ENCODE data around the gene KLHDC10.

The KLHDC10 gene

DNA sequence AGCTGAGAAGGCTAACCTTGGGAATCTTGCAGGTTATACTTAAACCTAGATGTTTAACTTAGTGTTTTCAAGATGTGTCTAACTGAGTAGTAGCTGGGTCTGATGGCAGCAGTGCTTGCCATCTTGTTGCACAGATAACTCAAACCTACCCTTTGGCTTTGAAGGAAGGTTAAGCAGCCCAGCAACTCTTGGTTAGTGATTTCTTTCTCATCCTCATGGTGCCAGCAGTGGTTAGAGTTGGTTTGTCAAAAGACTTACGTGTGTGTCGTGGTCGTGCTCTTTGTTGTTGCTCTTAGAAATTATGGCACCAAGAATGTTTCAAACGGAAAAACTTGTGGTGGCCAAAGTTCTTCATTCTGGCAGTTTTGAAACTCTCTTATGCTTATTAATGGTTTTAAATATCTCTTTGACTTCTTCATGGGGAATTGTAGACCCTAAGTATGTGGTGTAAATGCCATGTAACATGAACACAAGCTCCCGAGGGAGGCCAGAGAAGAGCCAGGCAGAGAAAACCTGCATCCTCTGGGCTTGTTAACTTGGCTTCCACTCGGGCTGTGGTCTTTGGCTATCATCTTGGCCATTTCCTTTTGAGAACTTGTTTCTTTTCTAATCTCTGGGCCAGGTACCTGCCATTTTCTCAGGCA, 61.0 kb downstream of the KLHDC10 start:
- no peak for DNase-seq (ENCODE audit: low read depth, low spot score)
- H3K4me3 ChIP-seq (ENCODE audit: low read depth, low read length) = no peak overlapping the region
- in situ Hi-C loops (cut with HindIII; ENCODE audit: low sequenced_read_pairs) = no loop called here
- TF ChIP-seq, protein P1, sequence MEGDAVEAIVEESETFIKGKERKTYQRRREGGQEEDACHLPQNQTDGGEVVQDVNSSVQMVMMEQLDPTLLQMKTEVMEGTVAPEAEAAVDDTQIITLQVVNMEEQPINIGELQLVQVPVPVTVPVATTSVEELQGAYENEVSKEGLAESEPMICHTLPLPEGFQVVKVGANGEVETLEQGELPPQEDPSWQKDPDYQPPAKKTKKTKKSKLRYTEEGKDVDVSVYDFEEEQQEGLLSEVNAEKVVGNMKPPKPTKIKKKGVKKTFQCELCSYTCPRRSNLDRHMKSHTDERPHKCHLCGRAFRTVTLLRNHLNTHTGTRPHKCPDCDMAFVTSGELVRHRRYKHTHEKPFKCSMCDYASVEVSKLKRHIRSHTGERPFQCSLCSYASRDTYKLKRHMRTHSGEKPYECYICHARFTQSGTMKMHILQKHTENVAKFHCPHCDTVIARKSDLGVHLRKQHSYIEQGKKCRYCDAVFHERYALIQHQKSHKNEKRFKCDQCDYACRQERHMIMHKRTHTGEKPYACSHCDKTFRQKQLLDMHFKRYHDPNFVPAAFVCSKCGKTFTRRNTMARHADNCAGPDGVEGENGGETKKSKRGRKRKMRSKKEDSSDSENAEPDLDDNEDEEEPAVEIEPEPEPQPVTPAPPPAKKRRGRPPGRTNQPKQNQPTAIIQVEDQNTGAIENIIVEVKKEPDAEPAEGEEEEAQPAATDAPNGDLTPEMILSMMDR (IDR thresholded peaks at IDR 0.05; ENCODE audit: low read depth, low read length) = no peak

DNA sequence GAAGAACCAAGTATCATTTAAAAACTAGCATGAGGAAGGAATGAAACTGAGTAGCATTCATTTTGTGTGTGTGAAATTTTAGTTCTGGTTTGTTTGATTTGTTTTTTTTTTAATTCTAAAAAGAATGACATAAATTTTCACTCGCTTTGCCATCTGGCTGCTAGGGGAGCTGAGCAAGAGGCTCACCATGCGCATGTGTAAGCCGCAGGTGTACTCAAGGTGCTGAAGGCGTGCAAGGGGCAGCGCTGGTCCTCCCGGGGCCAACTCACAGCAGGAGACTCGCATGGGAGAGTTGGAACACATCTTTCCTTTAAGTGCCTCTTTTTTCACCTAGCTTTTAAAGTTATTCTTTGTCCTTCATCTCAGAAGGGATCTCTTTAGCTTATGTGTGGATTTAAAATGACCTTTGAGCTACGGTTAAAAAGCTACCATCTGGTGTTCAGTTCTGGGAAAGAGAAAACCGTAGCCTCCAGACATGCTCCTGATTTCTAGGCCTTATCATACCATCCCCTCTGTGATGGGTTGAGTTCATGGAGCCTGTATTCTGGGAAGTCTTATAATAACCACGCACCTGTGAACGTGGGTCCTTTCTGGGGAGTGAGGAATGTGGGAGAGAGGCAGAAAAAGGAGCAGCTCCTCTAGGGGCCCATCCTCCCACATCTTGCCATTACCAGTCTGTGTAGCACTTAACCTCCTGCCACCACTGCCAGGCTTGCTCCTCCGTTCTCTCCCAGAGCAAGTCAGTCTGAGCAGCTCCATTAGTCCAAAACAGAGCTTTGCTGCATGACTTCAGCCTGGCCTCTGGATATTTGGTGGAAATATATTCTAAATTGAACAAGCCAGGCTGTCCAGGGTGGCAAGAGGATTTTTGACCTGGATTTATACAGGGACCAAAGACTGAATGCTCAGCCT, 61.9 kb downstream of the KLHDC10 start:
- in situ Hi-C loops (cut with HindIII; ENCODE audit: low sequenced_read_pairs) = no loop called here
- DNase-seq (ENCODE audit: low read depth, low spot score) = no peak
- no peak overlapping the region for H3K4me3 ChIP-seq (ENCODE audit: low read depth, low read length)
- TF ChIP-seq, protein P1 (IDR thresholded peaks at IDR 0.05; ENCODE audit: low read depth, low read length) = no peak

DNA sequence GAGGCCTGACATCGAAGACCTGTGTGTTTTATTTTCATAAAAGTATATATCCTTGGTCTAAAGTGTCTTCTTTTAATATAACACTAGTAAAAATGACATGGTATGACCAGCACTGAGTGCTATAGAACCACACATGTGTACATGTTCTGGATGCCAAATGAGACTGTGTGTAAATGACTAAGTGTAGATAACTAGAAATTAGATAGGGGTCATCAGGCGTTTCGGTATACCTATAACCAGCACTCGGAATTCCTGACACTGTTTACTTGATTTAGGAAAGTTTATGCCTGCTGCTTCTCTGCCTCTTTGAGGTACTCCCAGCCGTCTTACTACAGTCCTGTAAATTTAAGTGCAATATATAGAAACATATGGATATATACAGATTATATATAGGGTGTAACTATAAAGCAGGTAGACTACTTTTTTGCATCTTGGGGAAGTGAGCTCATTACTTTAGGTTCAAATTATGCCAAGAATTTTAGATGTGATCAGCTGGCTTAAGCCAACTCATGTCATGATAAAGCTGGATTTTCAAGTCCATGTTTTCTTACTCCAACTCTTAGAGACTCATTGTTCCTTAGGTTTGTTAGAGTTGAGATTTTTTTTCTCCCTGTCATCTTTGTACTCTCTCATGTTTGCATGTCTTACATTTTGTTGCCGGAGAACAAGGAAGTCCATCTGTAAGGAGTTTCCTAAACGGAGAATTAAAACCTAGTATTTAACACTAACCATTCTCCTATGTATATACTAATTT, 62.9 kb downstream of the KLHDC10 start:
- DNase-seq (ENCODE audit: low read depth, low spot score) = no peak
- TF ChIP-seq, protein P1 (IDR thresholded peaks at IDR 0.05; ENCODE audit: low read depth, low read length) = no peak
- in situ Hi-C loops (cut with HindIII; ENCODE audit: low sequenced_read_pairs) = no loop called here
- no peak overlapping the region for H3K4me3 ChIP-seq (ENCODE audit: low read depth, low read length)

DNA sequence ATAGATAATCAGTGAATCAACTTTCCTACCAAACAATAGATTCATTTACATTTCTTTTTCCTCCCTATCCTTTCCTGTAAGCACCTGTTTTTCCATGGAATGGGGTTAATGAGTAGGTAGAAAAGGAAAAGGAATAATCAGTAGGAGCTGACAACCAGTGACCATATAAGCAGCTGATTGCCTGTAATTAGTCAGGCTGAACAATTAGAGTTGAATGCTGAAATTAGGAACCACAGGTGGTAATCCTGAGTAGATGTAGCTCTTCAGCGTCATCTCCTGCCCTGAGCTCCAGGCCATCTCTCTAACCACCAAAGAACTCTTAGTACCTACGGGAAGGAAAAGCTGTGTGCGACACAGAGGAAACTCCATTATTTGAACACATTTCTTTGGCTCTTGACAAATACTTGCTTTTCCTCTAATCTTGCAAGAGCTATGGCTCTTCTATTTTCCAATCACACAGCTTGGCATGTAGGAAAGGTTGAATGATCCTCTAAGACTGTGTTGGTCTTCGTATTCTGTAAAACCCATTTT, 63.8 kb downstream of the KLHDC10 start:
- H3K4me3 ChIP-seq (ENCODE audit: low read depth, low read length) = no peak overlapping the region
- TF ChIP-seq, protein P1 (IDR thresholded peaks at IDR 0.05; ENCODE audit: low read depth, low read length) = no peak
- no peak for DNase-seq (ENCODE audit: low read depth, low spot score)
- in situ Hi-C loops (cut with HindIII; ENCODE audit: low sequenced_read_pairs) = no loop called here

DNA sequence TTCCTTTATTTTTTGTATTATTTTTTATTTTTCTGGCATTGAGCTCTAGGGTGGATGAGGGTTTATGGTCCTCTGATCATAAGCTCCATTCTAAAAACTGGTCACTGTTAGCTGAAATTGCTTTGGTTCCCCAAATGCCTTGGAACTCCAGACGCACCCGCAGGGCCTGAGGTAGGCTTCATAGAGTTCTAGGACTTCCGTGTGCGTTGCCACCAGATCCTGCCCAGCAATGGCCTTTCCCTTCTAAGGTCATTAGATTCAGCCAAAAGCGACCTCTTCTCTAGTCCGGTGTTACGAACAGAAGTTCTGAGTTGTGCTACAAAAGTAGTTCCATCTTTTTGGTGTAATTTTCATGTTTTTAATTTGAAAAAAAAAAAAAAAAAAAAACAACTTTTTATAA, 64.4 kb downstream of the KLHDC10 start:
- in situ Hi-C loops (cut with HindIII; ENCODE audit: low sequenced_read_pairs) = no loop called here
- no peak overlapping the region for H3K4me3 ChIP-seq (ENCODE audit: low read depth, low read length)
- no peak for DNase-seq (ENCODE audit: low read depth, low spot score)
- TF ChIP-seq, protein P1 (IDR thresholded peaks at IDR 0.05; ENCODE audit: low read depth, low read length) = no peak

All from astrocyte of the spinal cord (primary cell).